ENCODE results near the gene LRP8.
A peak's percentile ranks its signal among the peaks of the same experiment; 100 is the strongest.

LRP8 gene

DNA sequence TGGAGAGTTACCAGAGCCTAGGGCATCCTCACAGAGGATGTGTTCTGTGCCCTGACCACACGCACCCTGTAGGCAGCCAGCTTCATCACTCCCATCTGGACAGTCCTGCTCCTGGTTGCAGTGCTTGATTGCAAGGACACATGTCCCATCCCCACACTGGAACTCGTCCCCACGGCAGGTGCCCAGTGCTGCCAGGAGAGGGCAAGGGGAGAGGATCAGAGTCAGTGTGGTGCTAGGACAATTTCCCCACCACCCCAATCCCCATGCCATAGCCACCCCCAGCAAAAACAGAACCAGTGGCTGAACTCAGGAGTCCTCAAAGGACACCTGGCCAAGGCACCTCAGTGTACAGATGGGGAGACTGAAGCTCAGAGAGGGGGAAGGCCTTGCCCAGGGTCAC is 52.3 kb downstream of the LRP8 start:
- Mint-ChIP-seq H3K4me1 (peaks cover 5% of the 10 kb centered on the region), H3K9me3 (no peaks in the 10 kb centered on the region), H3K27ac (ENCODE audit: low read depth) (no peak overlapping the region), H3K36me3 (ENCODE audit: insufficient read depth) (peaks cover 7% of the 10 kb centered on the region), H3K27me3 (no peaks in the 10 kb centered on the region), H3K4me3 (no peak overlapping the region)
- DNase-seq (ENCODE audit: low spot score in 2 of 2) (no peak), ATAC-seq (replicated peaks; ENCODE audit: extremely low read depth, poor library complexity, severe bottlenecking) (no peak)

DNA sequence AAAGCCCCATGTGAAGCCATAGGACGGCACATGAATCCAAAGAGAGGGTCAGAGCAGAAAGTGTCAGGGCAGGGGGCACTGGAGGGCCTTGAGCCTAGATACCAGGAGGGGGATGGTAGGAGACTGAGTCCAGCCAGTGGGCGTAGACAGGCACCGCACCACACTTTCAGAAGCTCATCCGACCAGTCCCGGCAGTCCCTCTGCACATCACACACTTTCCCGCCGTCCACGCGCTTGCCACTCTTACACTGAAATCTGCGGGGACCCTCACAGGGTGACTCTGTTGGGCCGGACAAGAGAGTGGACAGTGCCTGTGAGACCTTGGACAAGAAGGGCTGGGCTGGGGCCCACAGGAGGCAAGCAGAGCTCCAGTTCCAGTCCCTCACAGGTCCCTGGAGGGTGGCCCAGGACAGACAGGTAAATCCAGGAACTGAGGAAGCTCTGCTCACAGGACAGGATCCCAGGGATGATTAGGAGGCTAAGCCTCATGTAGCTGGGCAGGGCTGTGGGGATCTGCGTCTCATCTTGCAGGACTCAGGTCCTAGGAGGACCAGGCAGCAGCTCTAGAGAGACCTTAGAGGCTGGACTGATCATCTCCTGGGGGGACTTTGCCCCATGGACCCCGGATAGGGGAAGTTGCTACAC is 53.2 kb downstream of the LRP8 start:
- Mint-ChIP-seq H3K27ac (ENCODE audit: low read depth) (no peak overlapping the region), H3K27me3 (no peaks in the 10 kb centered on the region), H3K4me3 (no peak overlapping the region), H3K4me1 (peaks cover 5% of the 10 kb centered on the region), H3K36me3 (ENCODE audit: insufficient read depth) (peaks cover 7% of the 10 kb centered on the region), H3K9me3 (no peaks in the 10 kb centered on the region)
- ATAC-seq (replicated peaks; ENCODE audit: extremely low read depth, poor library complexity, severe bottlenecking) = no peak
- DNase-seq (ENCODE audit: low spot score in 2 of 2) = no peak

DNA sequence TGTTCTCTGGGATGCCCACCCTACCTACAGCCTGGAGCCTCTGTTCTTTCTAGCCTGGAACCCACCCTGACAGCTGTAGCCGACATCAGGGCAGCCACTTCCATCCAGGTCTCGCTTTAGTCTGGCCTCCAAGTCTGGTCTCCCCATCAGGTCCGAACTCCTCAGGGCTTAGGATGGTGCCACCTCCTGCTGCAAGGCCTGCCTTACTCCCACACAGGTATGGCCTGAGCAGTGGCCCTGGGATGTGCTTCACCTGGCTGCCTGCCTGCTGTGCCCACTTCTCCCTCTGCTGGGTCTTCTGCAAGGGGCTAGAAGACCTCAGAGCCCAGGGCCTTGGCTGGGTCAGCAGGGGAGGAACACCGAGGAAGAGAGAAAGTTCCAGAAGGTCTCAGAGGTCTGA is 53.8 kb downstream of the LRP8 start:
- Mint-ChIP-seq H3K27ac (ENCODE audit: low read depth) (no peak overlapping the region), H3K4me1 (peaks cover 5% of the 10 kb centered on the region), H3K27me3 (no peaks in the 10 kb centered on the region), H3K9me3 (no peaks in the 10 kb centered on the region), H3K4me3 (no peak overlapping the region), H3K36me3 (ENCODE audit: insufficient read depth) (peaks cover 7% of the 10 kb centered on the region)
- no peak for DNase-seq (ENCODE audit: low spot score in 2 of 2)
- no peak for ATAC-seq (replicated peaks; ENCODE audit: extremely low read depth, poor library complexity, severe bottlenecking)

DNA sequence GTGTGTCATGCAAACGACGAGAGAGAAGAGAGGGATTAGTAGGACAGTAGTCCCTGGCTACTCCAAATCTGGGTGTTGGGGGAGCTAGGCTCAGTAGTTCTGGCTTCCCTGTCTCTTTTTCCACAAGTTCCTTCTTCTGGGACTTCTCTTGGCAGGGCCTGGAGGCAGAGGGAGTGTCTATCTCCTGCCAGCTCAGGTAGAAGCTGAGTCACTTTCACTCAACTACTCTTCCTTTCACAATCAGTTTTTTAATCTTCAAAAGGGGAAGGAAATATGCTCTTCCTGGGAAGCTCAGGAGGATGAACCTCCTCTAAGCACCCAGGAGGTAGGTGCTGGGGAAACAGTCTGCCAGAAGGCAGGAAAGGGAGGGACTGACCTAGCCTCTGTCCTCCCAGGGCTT is 54.3 kb downstream of the LRP8 start:
- no peaks in the 10 kb centered on the region for H3K9me3 Mint-ChIP-seq
- DNase-seq (ENCODE audit: low spot score in 2 of 2) (no peak), ATAC-seq (replicated peaks; ENCODE audit: extremely low read depth, poor library complexity, severe bottlenecking) (no peak)
- no peak overlapping the region for H3K4me3 Mint-ChIP-seq
- peaks cover 5% of the 10 kb centered on the region for H3K4me1 Mint-ChIP-seq
- no peaks in the 10 kb centered on the region for H3K27me3 Mint-ChIP-seq
- no peak overlapping the region for H3K27ac Mint-ChIP-seq (ENCODE audit: low read depth)
- H3K36me3 Mint-ChIP-seq (ENCODE audit: insufficient read depth) = peaks cover 7% of the 10 kb centered on the region

DNA sequence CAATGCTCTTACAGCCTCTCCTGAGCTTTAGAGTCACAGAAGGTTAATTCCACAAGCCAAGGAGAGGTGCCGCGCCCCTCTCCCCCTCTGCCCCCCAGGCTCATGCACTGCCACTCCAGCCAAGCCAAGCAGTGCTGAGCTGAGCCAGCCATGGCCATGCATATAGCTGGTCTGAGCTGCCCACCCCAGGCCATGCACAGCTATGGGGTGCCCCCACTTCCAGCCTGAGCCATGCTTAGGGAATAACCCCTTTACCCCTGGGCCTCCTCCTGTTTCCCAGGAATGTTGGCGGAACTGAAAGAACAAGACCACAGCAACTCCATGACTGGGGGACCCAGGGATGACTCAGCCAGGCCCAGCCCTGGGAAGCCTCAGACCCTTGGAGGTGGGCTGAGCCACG is 55.5 kb downstream of the LRP8 start:
- Mint-ChIP-seq H3K36me3 (ENCODE audit: insufficient read depth) (peaks cover 1% of the 10 kb centered on the region), H3K4me1 (no peaks in the 10 kb centered on the region), H3K27ac (ENCODE audit: low read depth) (peak overlapping the region; percentile 13), H3K9me3 (no peaks in the 10 kb centered on the region), H3K4me3 (no peak overlapping the region), H3K27me3 (no peaks in the 10 kb centered on the region)
- ATAC-seq (replicated peaks; ENCODE audit: extremely low read depth, poor library complexity, severe bottlenecking) = no peak
- no peak for DNase-seq (ENCODE audit: low spot score in 2 of 2)

DNA sequence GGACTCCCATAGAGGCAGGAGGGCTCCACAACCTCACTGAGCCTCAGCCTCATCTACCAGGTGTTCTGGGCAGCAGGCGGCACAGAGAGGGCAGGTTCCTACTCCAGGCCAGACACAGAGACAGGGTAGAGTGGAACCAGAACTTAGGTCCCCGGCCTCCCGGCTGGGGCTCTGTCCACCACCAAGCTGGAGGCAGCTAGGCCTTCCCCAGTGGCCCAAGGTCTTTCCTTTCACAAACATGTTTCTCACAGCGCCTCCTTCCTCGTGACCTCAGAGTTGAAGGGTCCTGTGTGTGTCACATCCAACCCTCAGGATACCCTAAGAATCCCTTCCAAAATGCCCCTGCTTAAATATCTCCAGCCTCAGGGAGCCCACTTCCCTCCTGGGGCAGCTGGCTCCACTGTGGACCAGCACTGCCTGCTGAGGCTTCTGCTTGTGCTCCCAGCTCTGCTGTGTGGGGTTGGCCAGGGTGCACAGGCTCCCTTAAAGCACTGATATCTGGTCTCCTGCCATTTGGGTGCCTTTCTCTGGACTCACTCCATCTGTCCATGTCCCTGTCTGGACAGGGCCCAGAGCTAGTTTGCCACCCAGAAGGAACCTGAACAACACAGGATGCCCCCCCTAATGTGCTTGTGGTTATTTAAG is 56.3 kb downstream of the LRP8 start:
- Mint-ChIP-seq H3K9me3 (no peaks in the 10 kb centered on the region), H3K4me1 (no peaks in the 10 kb centered on the region), H3K27me3 (no peaks in the 10 kb centered on the region), H3K36me3 (ENCODE audit: insufficient read depth) (peaks cover 2% of the 10 kb centered on the region), H3K27ac (ENCODE audit: low read depth) (peak overlapping the region; percentile 13), H3K4me3 (no peak overlapping the region)
- ATAC-seq (replicated peaks; ENCODE audit: extremely low read depth, poor library complexity, severe bottlenecking) (no peak), DNase-seq (ENCODE audit: low spot score in 2 of 2) (no peak)

DNA sequence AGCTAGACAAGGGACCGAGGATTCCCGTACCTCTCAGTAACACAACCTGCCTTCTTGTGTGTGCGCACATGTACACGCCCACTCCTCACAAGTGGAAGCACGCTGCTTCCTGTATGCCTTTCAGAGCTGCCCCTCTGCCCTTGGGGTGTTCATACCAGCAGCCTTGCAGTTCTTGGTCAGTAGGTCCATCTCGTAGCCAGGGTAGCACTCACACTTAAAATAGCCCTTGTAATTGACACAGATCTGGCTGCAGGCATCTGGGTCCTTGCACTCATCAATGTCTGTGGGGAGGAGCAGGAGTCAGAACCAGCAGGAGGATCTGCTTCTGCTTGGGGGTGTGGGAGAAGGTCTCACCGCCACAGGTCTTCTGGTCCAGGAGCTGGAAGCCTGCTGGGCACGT is 57.0 kb downstream of the LRP8 start:
- no peaks in the 10 kb centered on the region for H3K4me1 Mint-ChIP-seq
- no peak overlapping the region for H3K27ac Mint-ChIP-seq (ENCODE audit: low read depth)
- H3K9me3 Mint-ChIP-seq = no peaks in the 10 kb centered on the region

DNA sequence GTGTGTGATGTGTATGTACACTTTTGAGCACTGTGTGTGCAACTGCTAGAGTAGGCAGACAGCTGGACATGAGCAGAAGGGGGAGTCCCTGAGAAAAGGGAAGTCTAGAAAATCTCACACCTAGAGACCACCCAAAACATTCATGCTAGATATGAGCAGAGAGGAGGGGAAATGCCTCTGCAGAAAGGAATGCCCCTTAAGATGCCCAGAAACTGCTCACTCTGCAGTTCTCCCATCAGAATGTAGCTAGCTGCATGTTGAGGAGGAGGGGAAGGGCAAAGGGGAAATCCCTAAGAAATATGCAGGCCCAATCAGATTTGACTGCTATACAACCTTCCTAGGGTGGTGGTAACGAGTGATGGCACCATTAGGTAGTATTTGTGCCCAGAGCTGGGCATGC is 57.8 kb downstream of the LRP8 start:
- Mint-ChIP-seq H3K36me3 (ENCODE audit: insufficient read depth) (peaks cover 2% of the 10 kb centered on the region), H3K9me3 (no peaks in the 10 kb centered on the region), H3K4me3 (no peak overlapping the region), H3K27me3 (no peaks in the 10 kb centered on the region), H3K4me1 (no peaks in the 10 kb centered on the region), H3K27ac (ENCODE audit: low read depth) (no peak overlapping the region)
- ATAC-seq (replicated peaks; ENCODE audit: extremely low read depth, poor library complexity, severe bottlenecking) (no peak), DNase-seq (ENCODE audit: low spot score in 2 of 2) (no peak)

More for the DNA sequence above, 57.0 kb downstream of the LRP8 start:
- Mint-ChIP-seq H3K4me3 (no peak overlapping the region), H3K36me3 (ENCODE audit: insufficient read depth) (peaks cover 2% of the 10 kb centered on the region), H3K27me3 (no peaks in the 10 kb centered on the region)
- ATAC-seq (replicated peaks; ENCODE audit: extremely low read depth, poor library complexity, severe bottlenecking) (no peak), DNase-seq (ENCODE audit: low spot score in 2 of 2) (no peak)

DNA sequence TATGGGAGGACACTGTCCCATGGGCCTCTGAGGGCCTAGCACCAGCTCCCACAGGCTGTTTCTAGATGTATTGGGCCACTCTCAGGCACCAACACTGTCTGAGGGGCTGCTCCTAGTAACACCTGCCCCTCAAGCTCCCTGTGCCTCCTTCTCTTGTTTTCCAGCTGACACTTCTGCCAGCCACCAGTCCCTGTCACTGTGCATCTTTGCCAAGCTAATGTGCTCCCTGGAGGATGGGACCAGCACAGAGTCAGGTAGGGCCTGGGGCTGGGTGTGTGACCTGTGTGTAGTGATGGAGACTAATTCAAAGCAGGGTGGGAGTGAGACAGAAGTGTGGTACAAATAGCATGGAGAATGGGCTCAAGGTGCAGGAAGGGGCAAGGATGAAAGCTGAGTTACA is 60.1 kb downstream of the LRP8 start:
- DNase-seq (ENCODE audit: low spot score in 2 of 2) = no peak
- Mint-ChIP-seq H3K9me3 (no peaks in the 10 kb centered on the region), H3K4me1 (no peaks in the 10 kb centered on the region), H3K36me3 (ENCODE audit: insufficient read depth) (peaks cover 2% of the 10 kb centered on the region), H3K27me3 (no peaks in the 10 kb centered on the region), H3K27ac (ENCODE audit: low read depth) (peak overlapping the region; percentile 13), H3K4me3 (no peak overlapping the region)
- ATAC-seq (replicated peaks; ENCODE audit: extremely low read depth, poor library complexity, severe bottlenecking) = no peak

DNA sequence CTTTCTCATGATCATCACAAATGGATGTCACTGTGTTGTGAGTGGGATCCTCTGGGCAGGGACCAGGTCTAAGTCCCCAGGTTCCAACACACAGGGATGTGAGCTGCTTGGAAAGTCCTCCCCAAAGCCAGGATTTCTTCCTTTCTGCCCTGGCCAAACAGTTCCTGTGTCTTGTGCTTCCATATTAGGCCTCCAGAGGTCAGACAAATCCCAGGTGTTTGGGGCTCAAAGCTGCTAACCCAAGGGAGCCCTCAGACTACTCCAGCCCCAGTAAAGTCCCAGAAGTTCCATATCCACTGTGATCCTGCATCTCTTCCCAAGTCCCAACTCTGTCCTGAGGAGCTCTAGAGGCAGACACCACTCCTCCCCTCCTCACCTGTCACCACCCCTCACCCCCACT is 61.8 kb downstream of the LRP8 start:
- no peak for ATAC-seq (replicated peaks; ENCODE audit: extremely low read depth, poor library complexity, severe bottlenecking)
- Mint-ChIP-seq H3K4me3 (no peak overlapping the region), H3K4me1 (no peaks in the 10 kb centered on the region), H3K36me3 (ENCODE audit: insufficient read depth) (peaks cover 2% of the 10 kb centered on the region), H3K27me3 (no peaks in the 10 kb centered on the region), H3K9me3 (no peaks in the 10 kb centered on the region), H3K27ac (ENCODE audit: low read depth) (no peak overlapping the region)
- DNase-seq (ENCODE audit: low spot score in 2 of 2) = no peak

DNA sequence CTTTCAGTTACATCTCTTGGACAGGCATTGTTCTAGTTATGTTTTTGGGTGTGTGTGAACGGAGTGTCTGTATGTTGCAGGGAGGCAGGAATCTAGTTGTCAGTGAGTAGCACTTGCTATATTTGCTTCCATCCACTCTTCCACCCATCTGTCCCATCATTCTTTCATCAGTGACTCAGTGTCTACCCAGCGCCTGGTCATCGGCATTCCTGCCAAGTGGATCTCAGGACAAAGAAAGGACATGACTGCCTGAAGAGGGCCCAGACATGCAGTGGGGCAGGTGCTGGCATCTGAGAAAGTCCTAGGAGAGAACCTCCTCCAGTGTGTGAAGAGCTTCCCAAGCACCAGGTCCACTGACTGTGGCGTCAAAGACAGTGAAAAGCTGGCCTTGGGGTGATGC is 62.3 kb downstream of the LRP8 start:
- no peak for ATAC-seq (replicated peaks; ENCODE audit: extremely low read depth, poor library complexity, severe bottlenecking)
- Mint-ChIP-seq H3K27ac (ENCODE audit: low read depth) (no peak overlapping the region), H3K36me3 (ENCODE audit: insufficient read depth) (peaks cover 2% of the 10 kb centered on the region)

DNA sequence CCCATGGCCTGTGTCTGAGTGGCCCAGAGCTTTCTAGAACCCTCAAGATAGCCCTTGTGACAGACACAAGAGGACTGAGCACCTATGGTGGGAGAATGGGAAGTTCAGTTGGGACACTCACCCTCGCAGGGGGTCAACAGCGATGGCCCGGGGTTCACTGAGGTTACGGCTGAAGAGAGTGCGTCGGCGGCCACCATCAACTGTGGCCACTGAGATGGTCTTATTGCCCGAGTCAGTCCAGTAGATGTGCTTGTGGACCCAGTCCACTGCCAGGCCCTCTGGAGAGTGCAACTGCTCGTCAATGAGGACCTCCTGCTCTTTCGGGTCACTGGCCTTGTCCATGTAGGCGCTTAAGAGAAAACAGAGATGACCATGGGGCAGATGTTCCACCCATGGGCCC is 63.8 kb downstream of the LRP8 start:
- H3K4me3 Mint-ChIP-seq = no peak overlapping the region
- peaks cover 6% of the 10 kb centered on the region for H3K36me3 Mint-ChIP-seq (ENCODE audit: insufficient read depth)
- H3K27me3 Mint-ChIP-seq = no peaks in the 10 kb centered on the region
- H3K4me1 Mint-ChIP-seq = no peaks in the 10 kb centered on the region
- no peak overlapping the region for H3K27ac Mint-ChIP-seq (ENCODE audit: low read depth)
- no peaks in the 10 kb centered on the region for H3K9me3 Mint-ChIP-seq
- ATAC-seq (replicated peaks; ENCODE audit: extremely low read depth, poor library complexity, severe bottlenecking) (no peak), DNase-seq (ENCODE audit: low spot score in 2 of 2) (no peak)

More for the DNA sequence above, 62.3 kb downstream of the LRP8 start:
- Mint-ChIP-seq H3K9me3 (no peaks in the 10 kb centered on the region), H3K4me3 (no peak overlapping the region), H3K27me3 (no peaks in the 10 kb centered on the region), H3K4me1 (no peaks in the 10 kb centered on the region)
- DNase-seq (ENCODE audit: low spot score in 2 of 2) = no peak

DNA sequence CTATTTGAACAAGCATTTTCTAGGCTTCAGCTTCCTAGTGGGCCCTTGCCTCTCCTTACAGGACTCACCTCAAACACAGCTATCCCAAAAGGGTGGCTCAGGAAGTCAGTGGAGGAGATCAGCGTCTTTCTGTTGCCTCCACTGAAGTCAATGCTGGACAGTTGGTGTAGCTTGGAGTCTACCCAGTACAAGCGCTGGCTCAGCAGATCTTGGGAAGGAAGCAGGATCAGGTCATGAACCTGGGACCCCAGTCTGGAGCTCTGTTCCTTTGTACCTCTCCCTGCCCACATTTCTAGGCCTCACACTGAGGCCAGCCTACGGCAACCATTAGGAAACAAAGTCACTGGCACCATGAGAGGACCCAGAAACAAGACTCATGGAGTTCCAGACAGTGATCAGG is 65.9 kb downstream of the LRP8 start:
- H3K9me3 Mint-ChIP-seq = no peaks in the 10 kb centered on the region
- ATAC-seq (replicated peaks; ENCODE audit: extremely low read depth, poor library complexity, severe bottlenecking) (no peak), DNase-seq (ENCODE audit: low spot score in 2 of 2) (no peak)
- H3K27me3 Mint-ChIP-seq = no peaks in the 10 kb centered on the region
- H3K4me3 Mint-ChIP-seq = no peak overlapping the region
- H3K36me3 Mint-ChIP-seq (ENCODE audit: insufficient read depth) = peaks cover 11% of the 10 kb centered on the region
- no peak overlapping the region for H3K27ac Mint-ChIP-seq (ENCODE audit: low read depth)
- no peaks in the 10 kb centered on the region for H3K4me1 Mint-ChIP-seq

Measured in central memory CD8-positive, alpha-beta T cell (primary cell).